GM20431 (cell line): ENCODE measurements around the gene SYNPR.

Experiments used
- in situ Hi-C: fragments of 300-500 bp; cut with MseI, MboI; formaldehyde crosslinking; loops from one replicate; pipeline ENCODE4 v1.15.0; 2020; ENCODE audit warnings: low sequenced_read_pairs; ENCODE audit not compliant: unreplicated experiment

Gene SYNPR

GRCh38 chr3:63661242-63661641 is 383.1 kb downstream of the SYNPR start:
- in situ Hi-C loops: no loop called here

GRCh38 chr3:63662011-63662410 is 383.9 kb downstream of the SYNPR start:
- in situ Hi-C loops: no loop called here

GRCh38 chr3:63662500-63662899 is 384.4 kb downstream of the SYNPR start:
- in situ Hi-C loops: no loop called here
